ENCODE results near the gene SCAPER.
A peak's percentile ranks its signal among the peaks of the same experiment; 100 is the strongest.

Gene SCAPER

GRCh38 chr15:76664895-76665294 lies 240.2 kb downstream of the SCAPER start:
- TF ChIP-seq CTCF (IDR thresholded peaks at IDR 0.05) = no peak

- no peak for TF ChIP-seq CTCF (IDR thresholded peaks at IDR 0.05)
Observed at GRCh38 chr15:76664411-76664810, 240.7 kb downstream of the SCAPER start.

- no peak for TF ChIP-seq CTCF (IDR thresholded peaks at IDR 0.05)
Observed at GRCh38 chr15:76663529-76663928, 241.6 kb downstream of the SCAPER start.

GRCh38 chr15:76648732-76649444 lies 256.3 kb downstream of the SCAPER start:
- TF ChIP-seq CTCF (IDR thresholded peaks at IDR 0.05) = no peak

GRCh38 chr15:76647612-76648011 lies 257.5 kb downstream of the SCAPER start:
- TF ChIP-seq CTCF (IDR thresholded peaks at IDR 0.05) = no peak

GRCh38 chr15:76644646-76645045 lies 260.5 kb downstream of the SCAPER start:
- no peak for TF ChIP-seq CTCF (IDR thresholded peaks at IDR 0.05)

- TF ChIP-seq CTCF (IDR thresholded peaks at IDR 0.05) = peak; percentile 20; the same call in 1 of the 2 replicates
Observed at GRCh38 chr15:76642671-76643070, 262.5 kb downstream of the SCAPER start.

- no peak for TF ChIP-seq CTCF (IDR thresholded peaks at IDR 0.05)
Observed at GRCh38 chr15:76637166-76637565, 268.0 kb downstream of the SCAPER start.

Data from LNCAP (cell line).